Measurements from ENCODE around the gene EIF5. TPM values are rescaled to one million over a fixed set of nuclear protein-coding genes. Genes with fewer than 3 reads are reported as not detected.

The EIF5 gene
- total and polyA plus RNA-seq, 5 donors, result 77.4 to 275 (median 247) TPM

DNA sequence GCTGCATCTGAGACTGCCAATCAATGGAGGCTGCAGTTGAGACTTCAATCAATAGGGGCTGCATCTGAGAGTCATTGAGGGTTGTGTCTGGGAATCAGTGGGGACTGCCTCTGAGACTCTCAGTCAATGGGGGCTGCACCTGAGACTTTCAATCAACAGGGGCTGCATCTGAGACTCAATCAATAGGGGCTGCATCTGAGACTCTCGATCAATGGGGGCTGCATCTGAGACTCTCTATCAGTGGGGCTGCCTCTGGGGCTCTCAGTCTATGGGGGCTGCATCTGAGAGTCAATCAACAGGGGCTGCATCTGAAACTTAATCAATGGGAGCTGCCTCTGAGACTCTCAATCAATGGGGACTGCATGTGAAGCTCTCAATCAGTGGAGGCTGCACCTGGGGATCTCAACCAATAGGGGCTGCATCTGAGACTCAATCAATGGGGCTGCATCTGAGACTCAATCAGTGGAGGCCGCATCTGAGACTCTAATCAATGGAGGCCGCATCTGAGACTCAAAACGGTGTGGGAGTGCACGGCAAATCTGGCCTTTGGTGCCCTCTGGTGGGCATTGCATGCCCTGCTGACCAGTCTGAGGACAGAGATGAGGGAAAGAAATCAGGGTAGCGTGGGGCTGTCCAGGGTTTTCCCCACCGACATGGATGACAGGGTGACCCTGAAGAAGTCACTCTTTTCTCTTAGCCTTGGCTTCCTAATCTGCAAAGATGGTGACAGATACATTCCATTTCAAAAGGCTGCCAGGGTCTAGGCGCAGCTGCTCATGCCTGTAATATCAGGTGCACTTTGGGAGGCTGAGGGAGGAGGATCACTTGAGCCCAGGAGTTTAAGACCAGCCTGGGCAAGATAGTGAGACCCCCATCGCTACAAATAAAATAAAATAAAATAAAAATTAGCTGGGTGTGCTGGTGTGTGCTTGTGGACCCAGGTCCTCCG is 41.3 kb upstream of the EIF5 start:
- Histone ChIP-seq H3K27me3 (ENCODE audit: control insufficient read depth, insufficient read depth) (no peaks in the 10 kb centered on the region), H3K4me3 (ENCODE audit: low read length) (no peak overlapping the region), H3K27ac (ENCODE audit: low read length) (no peak overlapping the region), H3K9me3 (ENCODE audit: control insufficient read depth, low read length) (no peaks in the 10 kb centered on the region), H3K4me1 (ENCODE audit: control insufficient read depth, insufficient read depth, low read length) (no peaks in the 10 kb centered on the region)
- WGBS, result 28% methylated on average over 10 of the region's 10 CpGs
- peak; percentile 82 to 88 for ATAC-seq
- intact Hi-C loops (cut with DNase I), result loop anchor here (2.0 to 10.0 kb wide), 6 partner anchors 105 to 215 kb away; no protein-coding TSS in a partner anchor
- DNase-seq, result peak; percentile 76 to 91 (median 90)

DNA sequence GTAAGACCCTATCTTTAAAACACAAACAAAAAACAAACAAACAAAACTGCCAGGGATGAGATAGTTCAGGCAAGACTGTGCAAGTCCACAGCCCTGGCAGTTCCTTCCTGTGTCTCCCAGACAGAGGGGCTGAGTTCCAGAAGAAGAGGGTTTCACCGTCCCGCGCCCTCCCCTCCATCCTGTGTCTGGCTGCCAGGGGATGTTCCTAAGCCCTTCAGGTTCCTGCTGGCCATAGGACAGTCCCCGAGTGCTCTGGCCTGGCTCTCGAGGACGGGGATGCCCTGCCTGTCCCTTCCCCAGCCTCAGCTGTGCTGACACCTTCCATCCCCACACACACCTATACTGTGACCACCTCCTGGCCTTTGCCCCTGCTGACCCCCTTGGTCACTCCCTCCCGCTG is 40.6 kb upstream of the EIF5 start:
- WGBS, result 63% methylated on average over 7 of the region's 7 CpGs
- ATAC-seq (peak in 1 of 2 donors; percentile 25), DNase-seq (no peak)
- Histone ChIP-seq H3K27ac (ENCODE audit: low read length) (no peak overlapping the region), H3K4me1 (ENCODE audit: control insufficient read depth, insufficient read depth, low read length) (no peaks in the 10 kb centered on the region), H3K27me3 (ENCODE audit: control insufficient read depth, insufficient read depth) (no peaks in the 10 kb centered on the region), H3K4me3 (ENCODE audit: low read length) (no peak overlapping the region), H3K9me3 (ENCODE audit: control insufficient read depth, low read length) (no peaks in the 10 kb centered on the region)
- intact Hi-C loops (cut with DNase I), result loop anchor here (2.0 to 10.0 kb wide), 6 partner anchors 106 to 216 kb away; no protein-coding TSS in a partner anchor

DNA sequence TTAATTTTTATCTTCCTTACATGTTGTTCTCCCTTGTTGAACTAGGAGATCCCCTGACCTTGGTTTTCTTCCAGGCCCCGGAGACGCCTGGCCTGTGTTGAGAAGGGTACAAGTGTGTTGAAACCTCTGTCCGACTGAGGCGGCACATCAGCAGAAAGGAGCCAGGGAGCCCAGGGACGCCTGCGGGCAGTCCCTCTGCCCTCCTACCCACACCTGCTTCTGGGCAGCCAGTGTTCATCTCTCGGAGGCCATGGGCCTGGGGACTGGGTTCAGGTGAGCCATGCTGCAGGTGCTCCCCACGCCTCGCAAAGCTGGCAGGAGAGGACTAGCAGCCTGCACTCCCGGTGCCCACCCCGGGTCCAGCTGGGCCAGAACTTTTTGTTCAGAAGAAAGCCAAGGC is 39.9 kb upstream of the EIF5 start:
- ATAC-seq (no peak), DNase-seq (no peak)
- Histone ChIP-seq H3K27ac (ENCODE audit: low read length) (no peak overlapping the region), H3K4me1 (ENCODE audit: control insufficient read depth, insufficient read depth, low read length) (no peaks in the 10 kb centered on the region), H3K9me3 (ENCODE audit: control insufficient read depth, low read length) (no peaks in the 10 kb centered on the region), H3K4me3 (ENCODE audit: low read length) (no peak overlapping the region), H3K27me3 (ENCODE audit: control insufficient read depth, insufficient read depth) (no peaks in the 10 kb centered on the region)
- WGBS, result 84% methylated on average over 11 of the region's 11 CpGs
- intact Hi-C loops (cut with DNase I), result loop anchor here (5.0 to 10.0 kb wide), 5 partner anchors 107 to 217 kb away; no protein-coding TSS in a partner anchor

DNA sequence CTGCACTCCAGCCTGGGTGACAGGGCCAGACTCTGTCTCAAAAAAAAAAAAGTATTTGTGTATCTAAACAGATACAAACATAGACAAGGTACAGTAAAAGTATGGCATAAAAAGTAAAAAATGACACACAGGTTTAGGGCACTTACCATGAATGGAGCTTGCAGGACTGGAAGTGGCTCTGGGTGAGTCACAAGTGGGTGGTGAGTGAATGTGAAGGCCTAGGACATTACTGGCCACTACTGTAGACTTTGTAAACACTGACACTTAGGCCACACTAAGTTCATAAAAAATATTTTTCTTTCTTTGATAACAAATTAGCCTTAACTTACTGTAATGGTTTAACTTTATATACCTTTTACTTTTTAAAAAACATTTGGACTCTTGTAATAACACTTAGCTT is 38.0 kb upstream of the EIF5 start:
- no peaks in the 10 kb centered on the region for H3K27me3 ChIP-seq (ENCODE audit: control insufficient read depth, insufficient read depth)
- H3K9me3 ChIP-seq (ENCODE audit: control insufficient read depth, low read length), result no peaks in the 10 kb centered on the region
- intact Hi-C loops (cut with DNase I), result loop anchor here in 1 of 4 donors (10.0 kb wide), 2 partner anchors 111 to 191 kb away; no protein-coding TSS in a partner anchor
- no peak for DNase-seq
- ATAC-seq, result no peak
- H3K4me1 ChIP-seq (ENCODE audit: control insufficient read depth, insufficient read depth, low read length), result no peaks in the 10 kb centered on the region
- H3K27ac ChIP-seq (ENCODE audit: low read length), result no peak overlapping the region
- no peak overlapping the region for H3K4me3 ChIP-seq (ENCODE audit: low read length)

DNA sequence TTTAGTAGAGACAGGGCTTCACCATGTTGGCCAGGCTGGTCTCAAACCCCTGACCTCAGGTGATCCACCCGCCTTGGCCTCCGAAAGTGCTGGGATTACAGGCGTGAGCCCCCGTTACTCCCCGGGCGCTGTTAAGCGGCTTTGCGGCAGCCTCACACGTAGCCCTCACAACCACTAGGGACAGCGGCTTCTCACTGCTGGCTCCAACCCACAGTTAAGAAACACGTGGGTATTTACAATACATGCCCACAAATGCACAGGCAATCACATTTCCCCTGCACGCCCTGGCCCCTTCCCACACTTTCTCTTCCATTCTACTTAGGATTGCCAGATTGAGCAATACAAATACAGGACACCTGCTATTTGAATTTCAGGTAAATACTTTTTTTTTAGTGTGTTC is 37.0 kb upstream of the EIF5 start:
- ATAC-seq (no peak), DNase-seq (no peak)
- Histone ChIP-seq H3K9me3 (ENCODE audit: control insufficient read depth, low read length) (no peaks in the 10 kb centered on the region), H3K4me1 (ENCODE audit: control insufficient read depth, insufficient read depth, low read length) (no peaks in the 10 kb centered on the region), H3K27ac (ENCODE audit: low read length) (no peak overlapping the region), H3K27me3 (ENCODE audit: control insufficient read depth, insufficient read depth) (no peaks in the 10 kb centered on the region), H3K4me3 (ENCODE audit: low read length) (no peak overlapping the region)
- WGBS, result 71% methylated on average over 12 of the region's 12 CpGs
- intact Hi-C loops (cut with DNase I), result loop anchor here in 1 of 4 donors (10.0 kb wide), 2 partner anchors 112 to 192 kb away; no protein-coding TSS in a partner anchor

DNA sequence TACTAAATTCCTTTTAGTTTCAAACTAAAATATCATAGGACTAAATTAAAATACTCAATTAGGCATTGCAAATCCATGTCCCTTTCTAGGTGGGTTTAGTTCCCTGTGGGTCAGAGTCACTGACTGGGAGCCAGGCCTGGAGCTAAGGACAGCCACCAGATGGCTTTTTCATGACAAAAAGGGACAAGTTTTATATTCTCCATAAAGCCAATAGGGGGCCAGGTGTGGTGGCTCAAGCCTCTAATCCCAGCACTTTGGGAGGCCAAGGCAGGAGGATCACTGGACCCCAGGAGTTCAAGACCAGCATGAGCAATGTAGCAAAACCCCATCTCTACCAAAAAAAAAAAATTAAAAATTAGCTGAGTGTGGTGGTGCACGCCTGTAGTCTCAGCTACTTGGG is 35.4 kb upstream of the EIF5 start:
- no peak for ATAC-seq
- H3K27me3 ChIP-seq (ENCODE audit: control insufficient read depth, insufficient read depth), result no peaks in the 10 kb centered on the region
- H3K4me3 ChIP-seq (ENCODE audit: low read length), result no peak overlapping the region
- H3K9me3 ChIP-seq (ENCODE audit: control insufficient read depth, low read length), result no peaks in the 10 kb centered on the region
- H3K4me1 ChIP-seq (ENCODE audit: control insufficient read depth, insufficient read depth, low read length), result no peaks in the 10 kb centered on the region
- no peak overlapping the region for H3K27ac ChIP-seq (ENCODE audit: low read length)
- intact Hi-C loops (cut with DNase I), result loop anchor here in 1 of 4 donors (10.0 kb wide), 2 partner anchors 114 to 194 kb away; no protein-coding TSS in a partner anchor
- WGBS, result 100% methylated on average over 1 of the region's 1 CpG
- no peak for DNase-seq

DNA sequence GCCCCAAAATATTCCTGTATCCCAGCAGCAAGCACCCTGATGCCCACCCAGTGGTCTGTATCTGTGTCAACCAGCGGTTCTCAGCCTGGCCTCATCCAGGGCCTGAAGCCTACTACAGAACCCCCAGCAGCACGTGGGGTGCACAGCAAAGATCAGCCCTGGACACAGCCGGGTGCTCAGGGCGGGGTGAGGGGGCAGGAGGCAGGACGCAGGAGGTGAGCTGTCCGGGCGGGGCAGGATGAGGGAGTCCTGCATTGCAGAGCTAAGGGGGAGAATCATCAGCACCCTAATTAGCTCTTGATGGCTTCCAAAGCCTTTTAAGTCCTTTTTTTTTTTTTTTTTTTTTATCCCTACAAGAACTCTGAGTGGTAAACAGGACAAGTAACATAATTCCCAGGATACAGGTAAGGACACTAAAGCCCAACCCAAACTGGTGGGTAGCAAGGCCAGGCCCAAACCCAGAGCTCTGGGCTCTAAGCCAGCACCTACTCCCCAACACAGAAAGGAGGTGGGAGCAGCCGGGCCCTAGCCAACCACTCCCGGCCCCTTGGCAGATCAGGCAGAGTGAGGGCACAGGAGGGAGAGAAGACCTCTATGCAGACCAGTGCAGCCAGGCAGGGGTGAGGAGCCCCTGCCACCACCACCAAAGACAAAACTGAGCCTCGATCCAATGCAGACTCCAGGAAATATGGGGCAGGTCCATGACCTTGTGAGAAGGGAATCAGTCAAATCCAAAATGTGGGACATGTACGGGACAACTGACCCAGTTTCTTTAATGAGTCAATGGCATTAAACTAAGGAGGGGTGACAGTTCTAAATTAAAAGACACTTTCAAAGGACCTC is 32.3 kb upstream of the EIF5 start:
- no peak overlapping the region for H3K4me3 ChIP-seq (ENCODE audit: low read length)
- intact Hi-C loops (cut with DNase I), result no loop called here
- H3K27ac ChIP-seq (ENCODE audit: low read length), result no peak overlapping the region
- ATAC-seq, result peak in 1 of 2 donors; percentile 37
- WGBS, result 84% methylated on average over 11 of the region's 11 CpGs
- H3K27me3 ChIP-seq (ENCODE audit: control insufficient read depth, insufficient read depth), result no peaks in the 10 kb centered on the region
- no peaks in the 10 kb centered on the region for H3K4me1 ChIP-seq (ENCODE audit: control insufficient read depth, insufficient read depth, low read length)
- DNase-seq, result no peak
- H3K9me3 ChIP-seq (ENCODE audit: control insufficient read depth, low read length), result no peaks in the 10 kb centered on the region

DNA sequence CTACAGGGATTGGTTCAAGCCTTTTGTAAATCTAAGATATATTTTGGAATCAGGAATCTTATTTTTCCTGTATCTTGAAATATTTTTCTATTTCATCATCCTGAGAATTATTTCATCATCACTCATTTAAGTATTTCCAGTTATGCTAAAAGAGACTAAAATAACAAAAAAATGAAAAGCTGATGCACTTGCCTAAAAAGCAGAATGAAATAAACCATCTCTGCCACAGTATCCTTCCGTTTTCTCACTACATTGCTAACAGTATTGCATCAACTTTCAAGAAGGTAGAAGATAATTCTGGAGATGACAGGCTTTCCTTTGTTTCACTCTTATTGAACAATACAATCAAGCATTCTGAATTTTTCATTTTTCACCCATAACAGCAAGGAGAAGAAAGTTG is 31.1 kb upstream of the EIF5 start:
- no peaks in the 10 kb centered on the region for H3K4me1 ChIP-seq (ENCODE audit: control insufficient read depth, insufficient read depth, low read length)
- no peak overlapping the region for H3K27ac ChIP-seq (ENCODE audit: low read length)
- intact Hi-C loops (cut with DNase I), result no loop called here
- ATAC-seq (no peak), DNase-seq (no peak)
- no peak overlapping the region for H3K4me3 ChIP-seq (ENCODE audit: low read length)
- no peaks in the 10 kb centered on the region for H3K9me3 ChIP-seq (ENCODE audit: control insufficient read depth, low read length)
- WGBS, result 83% methylated on average over 1 of the region's 1 CpG
- no peaks in the 10 kb centered on the region for H3K27me3 ChIP-seq (ENCODE audit: control insufficient read depth, insufficient read depth)

DNA sequence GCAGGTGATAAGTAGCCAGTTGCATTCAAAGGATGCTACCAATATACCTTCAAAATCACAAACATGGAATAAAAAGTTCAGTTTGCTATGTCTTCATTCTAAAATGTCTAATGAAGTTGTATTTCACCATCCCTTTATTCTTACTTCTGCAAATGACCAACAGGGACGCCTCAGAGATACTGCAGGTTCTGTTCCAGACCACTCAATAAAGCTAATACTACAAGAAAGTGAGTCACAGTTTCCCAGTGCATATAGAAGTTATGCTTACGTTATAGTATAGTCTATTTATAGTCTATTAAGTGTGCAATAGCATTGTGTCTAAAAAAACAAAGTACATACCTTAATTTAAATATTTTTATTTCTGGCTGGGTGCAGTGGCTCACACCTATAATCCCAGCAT is 29.3 kb upstream of the EIF5 start:
- H3K9me3 ChIP-seq (ENCODE audit: control insufficient read depth, low read length), result no peaks in the 10 kb centered on the region
- no peak overlapping the region for H3K27ac ChIP-seq (ENCODE audit: low read length)
- no peak overlapping the region for H3K4me3 ChIP-seq (ENCODE audit: low read length)
- ATAC-seq (no peak), DNase-seq (no peak)
- intact Hi-C loops (cut with DNase I), result no loop called here
- WGBS, result 45% methylated on average over 2 of the region's 2 CpGs
- H3K27me3 ChIP-seq (ENCODE audit: control insufficient read depth, insufficient read depth), result no peaks in the 10 kb centered on the region
- H3K4me1 ChIP-seq (ENCODE audit: control insufficient read depth, insufficient read depth, low read length), result no peaks in the 10 kb centered on the region

DNA sequence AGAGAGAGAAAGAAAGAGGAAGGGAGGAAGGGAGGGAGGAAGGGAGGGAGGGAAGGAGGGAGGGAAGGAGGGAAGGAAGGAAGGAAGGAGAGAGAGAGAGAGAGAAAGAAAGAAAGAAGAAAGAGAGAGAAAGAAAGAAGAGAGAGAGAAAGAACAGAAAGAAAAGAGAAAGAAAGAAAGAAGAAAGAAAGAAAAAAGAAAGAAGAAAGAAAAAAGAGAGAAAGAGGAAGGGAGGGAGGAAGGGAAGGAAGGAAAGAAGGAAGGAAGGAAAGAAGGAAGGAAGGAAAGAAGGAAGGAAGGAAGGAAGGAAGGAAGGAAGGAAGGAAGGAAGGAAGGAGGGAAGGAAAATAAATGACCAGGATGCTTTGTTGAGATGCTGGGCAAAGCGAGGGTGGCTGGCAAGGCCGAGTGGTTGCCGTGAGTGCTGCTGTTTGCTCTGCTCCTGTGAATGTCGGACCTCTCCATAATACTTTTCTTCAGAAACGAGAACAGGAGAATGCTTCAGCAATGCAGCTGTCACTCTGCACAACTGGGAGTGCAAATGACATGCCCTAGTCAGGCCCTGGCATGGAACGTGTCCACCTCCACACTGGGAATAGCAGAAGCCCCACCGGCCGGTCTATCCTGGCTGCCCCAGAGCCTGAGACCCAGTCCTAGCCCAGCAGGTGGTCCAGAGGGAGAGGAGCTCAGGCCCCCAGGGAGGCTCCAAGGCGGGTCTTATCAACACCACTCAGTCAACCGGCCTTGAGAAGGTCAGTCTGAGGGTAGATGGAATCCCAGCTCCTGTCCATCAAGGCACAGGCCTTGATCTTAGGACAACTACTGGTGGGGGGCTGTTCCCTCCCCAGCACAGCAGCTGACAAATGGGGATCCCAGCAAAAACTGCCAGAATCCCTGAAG is 25.1 kb upstream of the EIF5 start:
- intact Hi-C loops (cut with DNase I), result no loop called here
- no peak overlapping the region for H3K4me3 ChIP-seq (ENCODE audit: low read length)
- 85% methylated on average over 10 of the region's 10 CpGs for WGBS
- ATAC-seq, result no peak
- no peak for DNase-seq
- H3K4me1 ChIP-seq (ENCODE audit: control insufficient read depth, insufficient read depth, low read length), result no peaks in the 10 kb centered on the region
- H3K27me3 ChIP-seq (ENCODE audit: control insufficient read depth, insufficient read depth), result no peaks in the 10 kb centered on the region
- no peaks in the 10 kb centered on the region for H3K9me3 ChIP-seq (ENCODE audit: control insufficient read depth, low read length)
- no peak overlapping the region for H3K27ac ChIP-seq (ENCODE audit: low read length)

Data from right cardiac atrium (tissue), 5 donors.